ENCODE measurements around the gene FBXO8. TPM values are rescaled to one million over a fixed set of nuclear protein-coding genes. Genes with fewer than 3 reads are reported as not detected.

The FBXO8 gene
- total RNA-seq, 4 donors from 2014 or later = 38.4 to 47.0 (median 42.5) TPM

DNA sequence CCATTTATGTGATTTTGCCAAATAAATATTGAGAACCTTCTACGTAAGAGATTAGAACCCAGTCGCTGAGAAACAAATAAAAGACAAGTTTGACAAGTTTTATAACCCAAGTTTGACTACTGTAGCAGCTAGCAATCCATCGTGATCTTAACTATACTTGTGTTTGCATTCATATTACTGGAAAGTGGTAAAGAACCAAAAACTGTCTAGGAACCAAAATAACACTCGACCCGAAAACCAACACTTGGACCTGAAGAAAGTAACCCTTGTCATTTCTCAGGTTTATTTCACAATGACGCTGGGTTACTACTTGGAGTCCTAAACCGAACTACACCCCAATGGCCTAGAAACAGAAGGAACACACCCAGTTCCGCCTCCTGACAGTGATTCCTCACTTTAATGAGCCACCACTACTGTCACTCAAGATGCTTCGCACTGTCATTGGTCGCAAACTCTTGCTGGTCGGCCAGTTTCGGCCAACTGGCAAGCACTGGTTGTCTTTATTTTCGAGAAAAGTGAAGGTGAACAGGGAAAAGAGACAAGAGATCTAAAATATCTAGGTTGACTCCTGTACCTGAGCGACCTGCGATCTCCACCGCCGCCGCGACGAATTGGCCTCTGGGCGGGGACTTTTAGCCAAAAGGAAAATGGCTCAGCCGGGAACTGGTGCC lies 496 bp downstream of the FBXO8 start:
- intact Hi-C loops (cut with DNase I) = no loop called here

DNA sequence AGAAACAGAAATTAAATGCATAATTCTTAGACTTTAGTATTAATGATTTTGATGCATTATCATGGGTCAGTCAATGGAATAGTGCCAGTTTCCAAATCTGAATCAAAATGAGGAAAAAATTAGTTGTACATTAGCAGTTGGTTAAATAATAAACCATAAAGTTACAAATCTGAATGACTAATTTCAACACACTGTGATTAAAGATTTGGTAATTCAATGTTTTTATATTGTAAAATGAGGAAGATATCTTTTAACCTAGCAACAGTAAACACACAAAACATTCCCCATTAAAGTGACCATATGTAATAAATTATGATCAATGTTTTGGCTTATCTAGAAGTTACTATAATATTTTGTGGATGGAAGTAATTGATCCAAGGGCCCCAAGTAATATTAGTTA lies 1.6 kb downstream of the FBXO8 start:
- intact Hi-C loops (cut with DNase I) = no loop called here
- Histone ChIP-seq H3K27me3 (no peaks in the 10 kb centered on the region), H3K27ac (no peak overlapping the region), H3K4me3 (replicated peaks in 1 of 3) (peak overlapping the region in 1 of 3 donors; percentile 98), H3K9me3 (no peaks in the 10 kb centered on the region), H3K36me3 (no peaks in the 10 kb centered on the region), H3K4me1 (peaks cover 12 to 25% of the 10 kb centered on the region in 2 donors)
- TF ChIP-seq, protein P1, sequence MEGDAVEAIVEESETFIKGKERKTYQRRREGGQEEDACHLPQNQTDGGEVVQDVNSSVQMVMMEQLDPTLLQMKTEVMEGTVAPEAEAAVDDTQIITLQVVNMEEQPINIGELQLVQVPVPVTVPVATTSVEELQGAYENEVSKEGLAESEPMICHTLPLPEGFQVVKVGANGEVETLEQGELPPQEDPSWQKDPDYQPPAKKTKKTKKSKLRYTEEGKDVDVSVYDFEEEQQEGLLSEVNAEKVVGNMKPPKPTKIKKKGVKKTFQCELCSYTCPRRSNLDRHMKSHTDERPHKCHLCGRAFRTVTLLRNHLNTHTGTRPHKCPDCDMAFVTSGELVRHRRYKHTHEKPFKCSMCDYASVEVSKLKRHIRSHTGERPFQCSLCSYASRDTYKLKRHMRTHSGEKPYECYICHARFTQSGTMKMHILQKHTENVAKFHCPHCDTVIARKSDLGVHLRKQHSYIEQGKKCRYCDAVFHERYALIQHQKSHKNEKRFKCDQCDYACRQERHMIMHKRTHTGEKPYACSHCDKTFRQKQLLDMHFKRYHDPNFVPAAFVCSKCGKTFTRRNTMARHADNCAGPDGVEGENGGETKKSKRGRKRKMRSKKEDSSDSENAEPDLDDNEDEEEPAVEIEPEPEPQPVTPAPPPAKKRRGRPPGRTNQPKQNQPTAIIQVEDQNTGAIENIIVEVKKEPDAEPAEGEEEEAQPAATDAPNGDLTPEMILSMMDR (IDR thresholded peaks at IDR 0.05) = no peak
- no peak for TF ChIP-seq POLR2A (IDR thresholded peaks at IDR 0.05)
- no peak for DNase-seq

More for the DNA sequence above, 496 bp downstream of the FBXO8 start:
- Histone ChIP-seq H3K36me3 (no peaks in the 10 kb centered on the region), H3K4me1 (peaks cover 12 to 25% of the 10 kb centered on the region in 2 donors), H3K27ac (peak overlapping the region; percentile 97 to 100 (median 99)), H3K9me3 (no peaks in the 10 kb centered on the region), H3K27me3 (no peaks in the 10 kb centered on the region), H3K4me3 (replicated peaks in 1 of 3) (peak overlapping the region; percentile 57 to 98 (median 62))
- peak; percentile 81 to 85 for DNase-seq
- no peak for TF ChIP-seq POLR2A (IDR thresholded peaks at IDR 0.05)
- TF ChIP-seq, protein P1 (IDR thresholded peaks at IDR 0.05) = no peak
- 1% methylated on average over 22 of the region's 22 CpGs for WGBS, 2 donors

DNA sequence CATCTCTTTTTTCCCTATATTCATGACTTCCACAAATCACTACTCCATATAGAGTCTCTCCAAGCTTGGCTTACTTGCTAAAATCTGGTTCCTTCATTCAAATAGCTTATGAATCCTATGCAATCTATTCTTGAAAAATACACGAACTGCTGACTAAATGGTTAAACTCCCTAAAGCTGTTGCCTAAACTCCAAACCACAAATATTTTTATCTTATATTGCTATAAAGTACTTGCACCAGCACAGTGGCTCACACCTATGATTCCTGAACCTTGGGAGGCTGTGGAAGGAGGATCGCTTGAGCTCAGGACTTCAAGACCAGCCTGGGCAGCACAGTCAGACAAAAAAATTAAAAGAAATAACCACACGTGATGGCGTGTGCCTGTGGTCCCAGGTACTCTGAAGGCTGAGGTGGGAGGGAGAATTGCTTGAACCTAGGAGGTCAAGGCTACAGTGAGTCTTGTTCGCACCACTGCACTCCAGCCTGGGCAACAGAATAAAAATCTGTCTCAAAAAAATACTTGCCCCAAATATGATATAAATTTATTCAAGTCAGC lies 2.2 kb downstream of the FBXO8 start:
- no peaks in the 10 kb centered on the region for H3K27me3 ChIP-seq
- 84 to 89% methylated on average over 5 of the region's 5 CpGs for WGBS, 2 donors
- H3K4me1 ChIP-seq = peaks cover 12 to 25% of the 10 kb centered on the region in 2 donors
- intact Hi-C loops (cut with DNase I) = no loop called here
- H3K9me3 ChIP-seq = no peaks in the 10 kb centered on the region
- no peak overlapping the region for H3K4me3 ChIP-seq (replicated peaks in 1 of 3)
- no peaks in the 10 kb centered on the region for H3K36me3 ChIP-seq
- no peak for DNase-seq
- TF ChIP-seq, protein P1 (IDR thresholded peaks at IDR 0.05) = no peak
- TF ChIP-seq POLR2A (IDR thresholded peaks at IDR 0.05) = no peak
- H3K27ac ChIP-seq = no peak overlapping the region

DNA sequence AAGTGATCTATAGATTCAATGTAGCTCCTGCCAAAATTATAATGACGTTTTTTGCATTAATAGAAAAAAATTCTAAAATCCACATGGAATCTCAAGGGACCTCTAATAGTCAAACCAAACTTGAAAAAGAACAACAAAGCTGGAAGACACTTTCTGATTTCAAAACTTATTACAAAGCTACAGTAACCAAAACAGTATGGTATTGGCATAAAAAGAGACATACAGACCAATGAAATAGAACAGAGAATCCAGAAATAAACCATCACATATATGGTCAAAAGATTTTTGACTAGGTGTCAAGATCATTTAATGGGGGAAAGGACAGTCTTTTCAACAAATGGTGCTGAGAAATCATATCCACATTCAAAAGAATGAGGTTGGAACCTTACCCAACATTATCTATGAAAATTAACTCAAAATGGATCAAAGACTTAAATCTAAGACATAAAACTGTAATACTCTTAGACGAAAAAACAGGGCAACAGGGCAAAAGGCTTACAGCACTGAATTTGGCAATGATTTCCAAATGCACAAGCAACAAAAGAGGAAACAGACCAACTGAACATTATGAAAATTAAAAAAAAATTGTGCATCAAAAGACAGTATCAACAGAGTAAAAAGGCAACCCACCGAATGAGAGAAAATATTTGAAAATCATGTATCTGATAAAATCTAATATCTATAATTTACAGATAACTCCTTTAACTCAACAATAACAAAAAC lies 3.9 kb downstream of the FBXO8 start:
- Histone ChIP-seq H3K9me3 (no peaks in the 10 kb centered on the region), H3K4me3 (replicated peaks in 1 of 3) (no peak overlapping the region), H3K4me1 (peaks cover 6 to 17% of the 10 kb centered on the region in 2 donors), H3K36me3 (no peaks in the 10 kb centered on the region), H3K27me3 (no peaks in the 10 kb centered on the region), H3K27ac (no peak overlapping the region)
- DNase-seq = no peak
- intact Hi-C loops (cut with DNase I) = no loop called here
- WGBS, 2 donors = 91 to 93% methylated on average over 3 of the region's 3 CpGs
- TF ChIP-seq, protein P1 (IDR thresholded peaks at IDR 0.05) = no peak
- no peak for TF ChIP-seq POLR2A (IDR thresholded peaks at IDR 0.05)

DNA sequence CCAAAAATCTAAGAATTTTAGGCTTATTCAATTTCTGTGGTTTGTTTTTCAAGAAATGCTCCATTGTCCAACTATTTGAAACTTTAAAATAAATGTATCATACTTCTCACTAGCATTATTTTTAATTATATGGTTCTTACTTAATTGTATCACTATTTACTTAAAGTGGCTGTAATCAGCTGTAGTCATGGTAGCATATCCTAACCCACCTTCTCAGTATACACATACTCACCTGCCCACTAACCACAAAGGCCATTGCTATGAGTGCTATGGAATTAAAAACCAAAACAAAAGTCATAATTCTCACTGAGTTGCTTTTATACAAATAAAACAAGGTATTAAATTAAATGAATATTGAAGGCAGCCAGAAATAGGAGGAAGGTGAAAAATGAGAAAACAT lies 5.0 kb downstream of the FBXO8 start:
- Histone ChIP-seq H3K27me3 (no peaks in the 10 kb centered on the region), H3K9me3 (no peaks in the 10 kb centered on the region), H3K36me3 (no peaks in the 10 kb centered on the region), H3K4me1 (peaks cover 6 to 17% of the 10 kb centered on the region in 2 donors), H3K4me3 (replicated peaks in 1 of 3) (no peak overlapping the region), H3K27ac (no peak overlapping the region)
- intact Hi-C loops (cut with DNase I) = no loop called here
- TF ChIP-seq, protein P1 (IDR thresholded peaks at IDR 0.05) = no peak
- TF ChIP-seq POLR2A (IDR thresholded peaks at IDR 0.05) = no peak
- DNase-seq = no peak
